ENCODE data around the gene RHBDD3.

GRCh38 chr22:29310065-29310862 is 42.5 kb upstream of the RHBDD3 start:
- TF ChIP-seq CTCF (IDR thresholded peaks at IDR 0.05) (no peak), POLR2A (IDR thresholded peaks at IDR 0.05) (no peak)
